ENCODE results near the gene RNF151. TPM values are rescaled to one million over a fixed set of nuclear protein-coding genes. Genes with fewer than 3 reads are reported as not detected.
A peak's percentile ranks its signal among the peaks of the same experiment; 100 is the strongest.
"Not testable (repeated sequence)": the region's sequence is repeated elsewhere in the genome, so short reads cannot be mapped to it uniquely, and the experiment has no call there.

RNF151 gene, protein sequence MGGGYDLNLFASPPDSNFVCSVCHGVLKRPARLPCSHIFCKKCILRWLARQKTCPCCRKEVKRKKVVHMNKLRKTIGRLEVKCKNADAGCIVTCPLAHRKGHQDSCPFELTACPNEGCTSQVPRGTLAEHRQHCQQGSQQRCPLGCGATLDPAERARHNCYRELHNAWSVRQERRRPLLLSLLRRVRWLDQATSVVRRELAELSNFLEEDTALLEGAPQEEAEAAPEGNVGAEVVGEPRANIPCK
- total RNA-seq, result not detected

DNA sequence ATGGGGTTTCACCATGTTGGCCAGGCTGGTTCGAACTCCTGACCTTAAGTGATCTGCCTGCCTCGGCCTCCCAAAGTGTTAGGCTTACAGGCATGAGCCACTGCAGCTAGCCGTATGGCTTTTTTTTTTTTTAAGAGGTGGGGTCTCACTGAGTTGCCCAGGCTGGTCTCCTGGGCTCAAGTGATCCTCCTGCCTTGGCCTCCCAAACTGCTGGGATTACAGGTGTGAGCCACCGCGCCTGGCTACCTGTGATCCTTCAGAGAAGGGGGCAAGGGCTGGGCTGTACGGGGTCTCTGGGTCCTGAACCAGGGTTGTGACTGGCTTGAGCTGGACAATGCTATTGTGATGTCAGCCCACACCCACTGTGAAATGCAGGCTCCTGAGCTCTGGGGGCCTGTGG lies at the start of gene RNF151:
Gene RNF151 (plus strand): TSS at position 397 of the 400 bp plus-strand sequence. CDS start 26 bp downstream, outside the sequence.
- Mint-ChIP-seq H3K9me3 (no peaks in the 10 kb centered on the region), H3K4me3 (peak within 1 kb of the TSS; percentile 100), H3K4me1 (ENCODE audit: low read depth in 2 of 2) (peaks cover 22 to 28% of the 10 kb centered on the region in 2 donors), H3K27me3 (no peaks in the 10 kb centered on the region), H3K27ac (peak within 1 kb of the TSS; percentile 94 to 95), H3K36me3 (peaks cover 15% of the 10 kb centered on the region)
- DNase-seq (ENCODE audit: low spot score) (no peak), ATAC-seq (no peak)

DNA sequence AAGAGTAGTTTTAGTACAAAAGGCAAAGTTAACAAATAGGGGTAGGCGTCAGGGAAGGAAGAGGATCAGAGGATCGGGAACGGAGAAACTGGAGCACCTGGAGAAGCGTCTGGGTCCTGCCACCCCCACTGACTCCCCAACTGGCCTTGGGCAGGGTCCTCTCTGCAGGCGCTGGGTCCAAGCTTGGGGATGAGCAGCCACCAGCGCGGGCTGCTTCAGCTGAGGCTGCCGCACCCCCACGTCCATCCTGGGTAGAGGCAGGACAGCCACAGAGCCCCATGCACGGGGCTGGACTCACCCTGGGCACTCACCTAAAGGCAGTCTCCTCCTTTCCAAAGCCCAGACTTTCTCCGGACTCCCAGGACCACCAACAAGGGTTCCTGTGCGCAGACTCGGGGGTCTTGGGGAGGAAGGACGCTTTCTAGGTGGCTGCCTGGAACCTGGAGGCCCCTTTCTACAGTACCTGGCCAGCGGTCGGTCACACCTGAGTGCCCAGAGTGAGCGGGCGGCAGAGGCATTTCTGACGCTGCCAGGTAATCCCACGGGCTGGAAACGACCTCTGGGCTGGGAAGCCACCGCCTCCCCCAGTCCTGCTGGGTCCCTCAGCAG lies 49.5 kb upstream of the RNF151 start:
- peaks cover 32 to 39% of the 10 kb centered on the region in 2 donors for H3K27me3 Mint-ChIP-seq
- H3K4me1 Mint-ChIP-seq (ENCODE audit: low read depth in 2 of 2), result no peaks in the 10 kb centered on the region
- H3K36me3 Mint-ChIP-seq, result no peaks in the 10 kb centered on the region
- no peak overlapping the region for H3K27ac Mint-ChIP-seq
- no peak overlapping the region for H3K4me3 Mint-ChIP-seq
- no peak for DNase-seq (ENCODE audit: low spot score)
- ATAC-seq, result no peak
- no peaks in the 10 kb centered on the region for H3K9me3 Mint-ChIP-seq

DNA sequence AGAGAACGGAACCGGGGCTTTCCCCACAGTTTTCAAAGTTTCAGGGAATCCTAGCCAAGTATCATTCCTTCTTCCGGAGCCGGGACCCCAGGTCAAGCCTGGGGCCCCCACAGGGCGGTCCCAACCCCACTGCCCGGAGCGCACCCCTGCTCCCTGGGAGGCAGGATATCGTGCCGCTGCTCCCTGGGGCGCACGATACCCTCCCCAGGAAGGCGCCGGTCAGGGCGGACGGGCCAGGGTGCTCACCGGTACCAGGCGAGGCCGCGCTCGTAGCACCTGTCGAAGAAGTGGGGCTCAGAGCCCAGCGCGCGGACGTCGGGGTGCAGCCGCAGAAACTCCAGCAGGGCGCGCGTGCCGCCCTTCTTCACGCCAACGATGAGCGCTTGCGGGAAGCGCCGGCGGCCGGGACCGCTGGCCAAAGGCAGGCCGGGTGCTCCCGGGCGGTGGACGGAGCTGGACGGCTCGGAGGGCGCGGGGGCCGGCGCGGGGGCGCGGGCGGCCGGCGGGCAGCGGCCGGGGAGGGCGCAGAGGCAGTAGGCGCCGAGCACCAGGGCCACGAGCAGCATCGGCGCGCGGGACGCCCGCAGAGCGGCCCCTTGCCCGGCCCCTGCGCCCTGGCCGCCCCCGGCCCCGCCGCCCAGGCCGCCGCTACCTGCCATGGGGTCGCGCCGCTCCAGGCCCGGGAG lies 48.8 kb upstream of the RNF151 start:
- H3K4me1 Mint-ChIP-seq (ENCODE audit: low read depth in 2 of 2), result no peaks in the 10 kb centered on the region

DNA sequence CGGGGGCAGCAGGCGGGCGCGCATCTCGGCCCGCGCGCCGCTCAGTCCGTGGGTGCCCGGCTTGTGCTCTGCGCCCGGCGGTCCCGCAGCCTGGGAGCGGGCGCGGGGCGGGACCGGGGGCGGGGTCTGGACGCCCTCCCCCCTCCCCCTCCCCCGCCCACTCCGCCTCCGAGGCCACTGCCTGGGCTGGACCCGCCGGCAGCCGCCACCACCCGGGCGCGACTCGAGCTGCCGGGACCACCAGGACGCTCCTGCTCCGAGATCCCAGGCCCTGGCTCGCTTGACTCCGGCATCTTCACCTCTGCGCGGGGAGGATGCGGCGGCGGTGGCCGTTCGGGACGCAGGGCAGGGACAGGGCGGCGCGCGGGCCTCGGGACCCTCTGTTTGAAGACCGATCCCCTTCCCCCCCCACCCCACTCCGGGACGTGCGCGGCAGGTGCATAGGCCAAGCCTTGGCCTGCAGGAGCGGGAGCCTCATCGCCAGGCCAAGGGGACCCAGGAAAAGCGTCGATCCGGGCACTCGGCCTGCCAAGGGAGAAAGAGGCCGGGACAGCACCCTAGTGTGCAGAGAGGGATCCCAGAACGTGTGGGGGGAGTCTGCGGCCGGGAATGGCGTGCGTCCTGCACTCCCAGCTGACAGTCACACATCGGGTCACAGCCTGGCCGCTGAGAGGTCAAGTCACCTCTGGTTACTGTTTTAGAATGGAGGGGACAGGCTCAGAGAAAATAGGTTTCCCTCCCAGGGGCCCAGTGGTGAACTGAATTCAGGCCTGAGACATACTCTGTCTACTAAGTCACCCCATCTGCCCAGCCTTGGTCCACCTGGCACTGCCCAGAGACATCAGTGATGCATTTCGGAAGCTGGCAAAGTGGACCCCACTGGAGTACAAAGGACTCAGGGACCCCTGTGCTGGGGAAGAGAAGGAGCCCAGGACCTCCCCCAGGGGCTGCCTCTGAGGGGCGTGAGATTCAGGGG lies 48.0 kb upstream of the RNF151 start, which contains the start of gene HS3ST6:
Gene HS3ST6 (minus strand): TSS at position 65 of the 976 bp plus-strand sequence. CDS start 92 bp downstream, outside the sequence.
- no peaks in the 10 kb centered on the region for H3K36me3 Mint-ChIP-seq
- H3K4me1 Mint-ChIP-seq (ENCODE audit: low read depth in 2 of 2), result no peaks in the 10 kb centered on the region
- H3K27ac Mint-ChIP-seq, result no peak within 1 kb of the TSS

More for the DNA sequence above, 48.8 kb upstream of the RNF151 start:
- no peak for DNase-seq (ENCODE audit: low spot score)
- Mint-ChIP-seq H3K36me3 (no peaks in the 10 kb centered on the region), H3K27me3 (peaks cover 37 to 45% of the 10 kb centered on the region in 2 donors), H3K9me3 (no peaks in the 10 kb centered on the region), H3K4me3 (no peak overlapping the region), H3K27ac (no peak overlapping the region)
- no peak for ATAC-seq

DNA sequence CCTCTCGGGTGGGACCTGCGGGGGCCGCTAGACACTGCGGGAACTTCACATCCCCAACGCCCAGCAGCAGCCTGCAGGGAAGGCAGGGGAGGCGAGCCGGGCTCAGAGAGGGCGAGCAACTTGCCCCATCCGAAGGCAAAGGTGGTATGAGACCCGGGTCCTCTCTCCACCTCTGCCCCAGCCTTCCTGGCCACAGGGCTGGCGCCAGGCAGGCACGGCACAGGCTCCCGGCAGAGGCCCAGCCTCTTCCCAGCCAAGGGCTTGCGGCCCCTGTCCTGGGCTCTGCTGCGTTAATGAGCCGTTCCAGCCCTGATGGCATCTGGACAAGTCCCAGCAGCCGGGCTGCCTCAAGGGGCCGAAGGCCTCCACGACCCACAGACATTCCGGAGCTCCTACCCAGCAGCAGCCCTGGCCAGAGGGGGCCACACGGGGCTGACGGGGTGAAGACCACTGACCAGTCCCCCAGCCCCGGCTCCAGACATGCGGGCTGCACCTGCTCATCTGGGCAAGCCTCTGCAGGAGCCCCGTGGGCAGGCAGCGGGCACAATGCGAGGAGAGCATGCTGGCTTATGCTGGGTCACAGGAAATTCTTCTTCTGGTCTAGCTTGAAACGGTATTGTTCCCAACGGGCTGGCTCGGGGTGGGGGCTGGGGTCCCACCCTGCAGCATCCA lies 47.2 kb upstream of the RNF151 start:
- H3K4me3 Mint-ChIP-seq, result no peak overlapping the region
- DNase-seq (ENCODE audit: low spot score) (no peak), ATAC-seq (no peak)
- no peaks in the 10 kb centered on the region for H3K36me3 Mint-ChIP-seq
- H3K27me3 Mint-ChIP-seq, result peaks cover 42 to 49% of the 10 kb centered on the region in 2 donors
- no peaks in the 10 kb centered on the region for H3K9me3 Mint-ChIP-seq
- no peak overlapping the region for H3K27ac Mint-ChIP-seq
- no peaks in the 10 kb centered on the region for H3K4me1 Mint-ChIP-seq (ENCODE audit: low read depth in 2 of 2)

More for the DNA sequence above, 48.0 kb upstream of the RNF151 start, which contains the start of gene HS3ST6:
- Mint-ChIP-seq H3K27me3 (peaks cover 42 to 49% of the 10 kb centered on the region in 2 donors), H3K9me3 (no peaks in the 10 kb centered on the region), H3K4me3 (no peak within 1 kb of the TSS)
- DNase-seq (ENCODE audit: low spot score), result no peak
- no peak for ATAC-seq

DNA sequence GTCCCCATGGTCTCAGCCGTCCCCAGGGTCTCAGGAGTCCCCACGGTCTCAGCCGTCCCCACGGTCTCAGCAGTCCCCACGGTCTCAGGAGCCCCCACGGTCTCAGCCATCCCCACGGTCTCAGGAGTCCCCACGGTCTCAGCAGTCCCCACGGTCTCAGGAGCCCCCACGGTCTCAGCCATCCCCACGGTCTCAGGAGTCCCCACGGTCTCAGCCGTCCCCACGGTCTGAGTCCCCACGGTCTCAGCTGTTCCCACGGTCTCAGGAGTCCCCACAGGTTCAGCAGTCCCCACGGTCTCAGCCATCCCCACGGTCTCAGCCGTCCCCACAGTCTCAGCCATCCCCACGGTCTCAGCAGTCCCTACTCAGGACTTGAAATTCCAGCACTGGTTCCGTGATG lies 46.5 kb upstream of the RNF151 start:
- not testable (repeated sequence) for ATAC-seq; H3K9me3 Mint-ChIP-seq; H3K4me3 Mint-ChIP-seq; H3K27ac Mint-ChIP-seq; H3K4me1 Mint-ChIP-seq (ENCODE audit: low read depth in 2 of 2); H3K36me3 Mint-ChIP-seq; DNase-seq (ENCODE audit: low spot score)
- H3K27me3 Mint-ChIP-seq, result peaks cover 43 to 46% of the 10 kb centered on the region in 2 donors

DNA sequence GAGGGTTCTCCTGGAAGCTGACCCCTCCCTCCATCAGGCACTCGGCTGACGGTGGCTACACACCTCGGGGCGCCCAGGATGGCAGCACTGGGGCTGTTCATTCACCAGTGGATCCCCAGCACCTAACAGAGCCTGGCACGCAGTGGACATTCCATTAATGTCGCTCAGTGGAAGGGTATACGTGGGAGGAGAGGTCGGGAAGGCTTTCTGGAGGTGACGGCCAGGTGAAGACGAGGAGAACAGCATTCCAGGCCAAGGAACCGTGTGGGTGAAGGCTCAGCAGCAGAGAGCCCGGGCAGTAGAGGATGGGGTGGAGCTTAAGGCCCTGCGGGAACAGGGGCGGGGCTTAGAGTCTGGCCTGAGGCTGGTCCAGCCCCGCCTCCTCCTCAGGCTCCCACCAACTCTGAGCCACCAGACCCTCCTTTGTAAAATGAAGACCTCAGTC lies 45.9 kb upstream of the RNF151 start:
- H3K4me3 Mint-ChIP-seq, result no peak overlapping the region
- no peaks in the 10 kb centered on the region for H3K9me3 Mint-ChIP-seq
- H3K36me3 Mint-ChIP-seq, result no peaks in the 10 kb centered on the region
- DNase-seq (ENCODE audit: low spot score) (no peak), ATAC-seq (peak; percentile 43 to 60)
- H3K27me3 Mint-ChIP-seq, result peaks cover 38 to 39% of the 10 kb centered on the region in 2 donors
- H3K4me1 Mint-ChIP-seq (ENCODE audit: low read depth in 2 of 2), result no peaks in the 10 kb centered on the region
- no peak overlapping the region for H3K27ac Mint-ChIP-seq

DNA sequence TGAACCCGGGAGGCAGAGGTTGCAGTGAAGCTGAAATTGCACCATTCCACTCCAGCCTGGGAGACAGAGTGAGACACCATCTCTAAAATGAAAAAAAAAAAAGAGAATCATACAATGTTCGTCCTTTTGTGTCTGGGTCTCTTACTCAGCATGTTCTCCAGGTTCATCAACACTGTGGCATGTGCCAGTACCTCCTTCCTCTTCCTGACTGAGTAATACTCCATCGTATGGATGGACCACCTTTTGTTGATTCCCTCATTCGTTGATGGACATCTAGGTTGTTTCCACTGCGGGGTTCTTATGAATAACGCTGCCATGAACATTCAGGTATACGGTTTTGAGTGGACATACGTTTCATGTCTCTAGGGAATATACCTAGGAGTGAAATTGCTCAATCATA lies 44.3 kb upstream of the RNF151 start:
- ATAC-seq, result no peak
- no peak for DNase-seq (ENCODE audit: low spot score)
- Mint-ChIP-seq H3K4me3 (no peak overlapping the region), H3K27ac (no peak overlapping the region), H3K27me3 (peaks cover 24 to 28% of the 10 kb centered on the region in 2 donors), H3K36me3 (no peaks in the 10 kb centered on the region), H3K9me3 (no peaks in the 10 kb centered on the region), H3K4me1 (ENCODE audit: low read depth in 2 of 2) (no peaks in the 10 kb centered on the region)

DNA sequence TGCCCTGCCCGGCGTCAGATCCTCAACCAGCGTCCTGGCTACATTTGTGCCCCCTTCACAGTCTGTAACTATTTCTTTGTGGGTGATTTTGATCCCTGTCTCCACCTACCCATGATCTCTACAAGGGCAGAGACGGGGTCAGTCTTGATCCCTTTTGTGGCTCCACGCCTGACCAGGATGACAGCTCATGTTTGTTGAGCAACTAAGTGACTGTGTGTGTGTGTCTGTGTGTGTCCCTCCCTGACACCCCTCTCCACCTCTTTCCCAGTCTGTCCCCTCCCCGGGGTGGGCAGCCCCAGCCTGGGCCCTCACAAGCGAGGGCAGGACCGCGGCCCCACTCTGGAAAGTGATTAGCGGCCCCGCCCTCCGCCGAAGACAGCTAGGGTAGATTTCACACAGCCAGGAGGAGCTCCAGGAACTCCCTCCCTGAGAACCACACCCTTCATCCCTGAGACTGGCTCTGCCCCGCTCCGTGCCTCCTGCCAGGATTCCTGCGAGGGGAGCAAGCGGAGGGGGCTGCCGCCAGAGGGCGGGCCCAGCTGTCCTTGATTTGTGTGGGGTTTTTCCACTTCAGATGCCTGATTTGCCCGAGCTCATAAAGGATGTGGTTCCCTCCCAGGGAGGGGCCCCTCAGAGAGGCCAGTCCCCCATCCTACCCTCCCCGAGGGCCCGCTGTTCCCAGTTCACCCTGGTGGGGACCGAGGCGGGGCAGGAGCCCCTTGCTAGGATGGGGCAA lies 43.2 kb upstream of the RNF151 start:
- ATAC-seq, result no peak
- Mint-ChIP-seq H3K4me3 (no peak overlapping the region), H3K9me3 (no peaks in the 10 kb centered on the region), H3K4me1 (ENCODE audit: low read depth in 2 of 2) (no peaks in the 10 kb centered on the region), H3K27ac (no peak overlapping the region), H3K27me3 (peaks cover 24 to 28% of the 10 kb centered on the region in 2 donors), H3K36me3 (no peaks in the 10 kb centered on the region)
- no peak for DNase-seq (ENCODE audit: low spot score)

DNA sequence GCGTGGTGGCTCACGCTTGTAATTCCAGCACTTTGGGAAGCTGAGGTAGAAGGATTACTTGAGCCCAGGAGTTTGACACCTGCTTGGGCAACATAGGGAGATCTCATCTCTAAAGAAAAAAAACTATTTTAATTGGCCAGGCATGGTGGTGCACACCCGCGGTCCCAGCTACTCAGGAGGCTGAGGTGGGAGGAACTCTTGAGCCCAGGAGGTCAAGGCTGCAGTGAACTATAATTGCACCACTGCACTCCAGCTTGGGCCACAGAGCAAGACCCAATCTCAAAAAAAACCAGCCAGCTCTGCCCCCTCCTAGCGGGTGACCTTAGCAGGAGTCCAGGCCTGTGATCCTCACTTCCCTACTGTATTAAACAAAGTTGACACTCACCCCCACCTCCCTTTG lies 42.6 kb upstream of the RNF151 start:
- H3K27ac Mint-ChIP-seq, result no peak overlapping the region
- no peaks in the 10 kb centered on the region for H3K9me3 Mint-ChIP-seq
- no peaks in the 10 kb centered on the region for H3K36me3 Mint-ChIP-seq
- peaks cover 24 to 26% of the 10 kb centered on the region in 2 donors for H3K27me3 Mint-ChIP-seq
- no peak for DNase-seq (ENCODE audit: low spot score)
- H3K4me3 Mint-ChIP-seq, result no peak overlapping the region
- no peak for ATAC-seq
- H3K4me1 Mint-ChIP-seq (ENCODE audit: low read depth in 2 of 2), result peaks cover 0 to 2% of the 10 kb centered on the region in 2 donors

DNA sequence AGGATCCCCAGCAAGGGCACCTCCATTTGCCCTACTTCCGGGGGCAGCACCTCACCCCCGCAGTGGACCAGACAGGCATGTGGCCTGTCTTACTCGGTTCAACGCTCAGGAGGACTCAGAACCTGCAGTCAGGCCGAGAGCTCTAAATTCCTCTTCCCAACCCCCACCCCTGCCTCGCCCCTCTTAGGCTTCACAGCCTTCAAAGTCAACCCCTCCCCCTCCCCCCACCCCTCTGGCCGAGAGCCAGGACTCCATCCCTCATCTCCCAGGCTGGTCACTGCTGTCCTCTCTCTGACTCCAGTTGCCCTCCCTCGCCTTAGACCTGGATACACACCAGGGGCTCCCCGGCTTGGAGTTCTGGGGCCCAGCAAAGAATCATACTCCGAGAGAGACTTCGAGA lies 40.4 kb upstream of the RNF151 start:
- H3K4me3 Mint-ChIP-seq, result no peak overlapping the region
- ATAC-seq, result no peak
- no peak overlapping the region for H3K27ac Mint-ChIP-seq

DNA sequence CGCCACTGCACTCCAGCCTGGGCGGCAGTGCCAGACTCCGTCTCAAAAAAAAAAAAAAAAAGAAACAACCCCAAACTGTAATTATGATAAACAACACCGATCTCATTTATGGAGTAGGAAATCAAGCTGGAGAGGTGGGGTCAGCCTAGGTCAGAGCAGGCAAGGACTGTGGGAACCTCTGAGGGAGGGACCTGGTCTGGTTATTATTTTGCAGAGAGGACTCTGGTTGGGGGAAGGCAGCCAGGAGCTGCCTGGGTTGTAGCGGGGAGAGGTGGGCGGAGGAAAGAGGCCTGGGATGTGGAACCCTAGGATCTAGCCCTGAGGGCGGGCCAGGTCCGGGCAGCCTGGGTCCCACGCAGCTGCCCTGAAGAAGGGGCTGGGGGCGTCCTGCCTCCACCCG lies 37.6 kb upstream of the RNF151 start:
- ATAC-seq (peak; percentile 1 to 11), DNase-seq (ENCODE audit: low spot score) (no peak)
- Mint-ChIP-seq H3K9me3 (no peaks in the 10 kb centered on the region), H3K4me3 (peak overlapping the region; percentile 73), H3K4me1 (ENCODE audit: low read depth in 2 of 2) (peaks cover 0 to 3% of the 10 kb centered on the region in 2 donors), H3K36me3 (no peaks in the 10 kb centered on the region), H3K27ac (peak overlapping the region in 1 of 2 donors; percentile 48), H3K27me3 (peaks cover 0 to 3% of the 10 kb centered on the region in 2 donors)

More for the DNA sequence above, 40.4 kb upstream of the RNF151 start:
- Mint-ChIP-seq H3K36me3 (no peaks in the 10 kb centered on the region), H3K27me3 (peaks cover 15 to 16% of the 10 kb centered on the region in 2 donors), H3K4me1 (ENCODE audit: low read depth in 2 of 2) (peaks cover 0 to 3% of the 10 kb centered on the region in 2 donors), H3K9me3 (no peaks in the 10 kb centered on the region)
- no peak for DNase-seq (ENCODE audit: low spot score)

Data from natural killer cell treated with Interleukin-12 subunit alpha and Interleukin-12 subunit beta and Interleukin-15 and Interleukin-18, amount 100 ng/mL, for 72 hours (primary cell).